ENCODE measurements around the gene TEX12.
"Not testable (repeated sequence)": the region's sequence is repeated elsewhere in the genome, so short reads cannot be mapped to it uniquely, and the experiment has no call there.

Gene TEX12, protein sequence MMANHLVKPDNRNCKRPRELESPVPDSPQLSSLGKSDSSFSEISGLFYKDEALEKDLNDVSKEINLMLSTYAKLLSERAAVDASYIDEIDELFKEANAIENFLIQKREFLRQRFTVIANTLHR

DNA sequence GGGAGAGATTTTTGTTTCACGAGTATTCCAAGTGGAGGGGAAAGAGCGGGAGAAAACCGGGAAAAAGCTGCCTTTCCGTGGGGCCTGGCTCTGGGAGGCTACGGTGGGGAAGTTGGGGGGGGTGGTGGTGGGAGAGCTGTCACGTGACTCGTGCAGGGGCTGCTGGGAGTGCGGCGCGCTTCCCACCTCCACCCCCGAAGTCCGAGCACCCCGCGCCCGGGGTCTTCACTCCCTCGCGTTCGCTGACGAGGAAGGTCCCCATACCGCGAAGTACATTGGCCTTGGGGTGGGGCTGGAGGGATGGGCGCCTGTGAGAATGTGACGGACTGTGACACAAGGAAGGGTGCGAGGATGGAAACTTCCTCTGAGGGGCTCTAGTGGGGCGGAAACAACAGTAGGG lies at the start of gene TEX12:
TSS of gene TEX12 (plus strand) at position 228 of the 400 bp plus-strand sequence. CDS start 1,897 bp downstream, outside the sequence.
- no peak for DNase-seq

DNA sequence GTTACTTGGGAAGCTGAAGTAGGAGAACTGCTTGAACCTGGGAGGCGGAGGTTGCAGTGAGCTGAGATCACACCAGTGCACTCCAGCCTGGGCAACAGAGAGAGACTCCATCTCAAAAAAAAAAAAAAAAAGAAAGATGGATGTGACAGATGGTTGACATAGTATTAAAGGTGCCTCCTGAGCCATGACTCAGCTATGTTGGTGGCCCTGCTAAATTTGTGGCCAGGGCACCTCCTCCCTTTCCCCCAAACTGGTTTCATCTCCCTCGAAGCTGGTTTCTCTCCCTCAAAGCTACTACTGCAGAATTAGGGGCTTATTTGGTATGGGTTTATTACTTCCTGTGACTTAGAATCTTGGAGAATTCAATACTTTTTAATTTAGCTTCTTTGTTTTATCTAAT lies 49.0 kb upstream of the TEX12 start:
- no peak for DNase-seq

DNA sequence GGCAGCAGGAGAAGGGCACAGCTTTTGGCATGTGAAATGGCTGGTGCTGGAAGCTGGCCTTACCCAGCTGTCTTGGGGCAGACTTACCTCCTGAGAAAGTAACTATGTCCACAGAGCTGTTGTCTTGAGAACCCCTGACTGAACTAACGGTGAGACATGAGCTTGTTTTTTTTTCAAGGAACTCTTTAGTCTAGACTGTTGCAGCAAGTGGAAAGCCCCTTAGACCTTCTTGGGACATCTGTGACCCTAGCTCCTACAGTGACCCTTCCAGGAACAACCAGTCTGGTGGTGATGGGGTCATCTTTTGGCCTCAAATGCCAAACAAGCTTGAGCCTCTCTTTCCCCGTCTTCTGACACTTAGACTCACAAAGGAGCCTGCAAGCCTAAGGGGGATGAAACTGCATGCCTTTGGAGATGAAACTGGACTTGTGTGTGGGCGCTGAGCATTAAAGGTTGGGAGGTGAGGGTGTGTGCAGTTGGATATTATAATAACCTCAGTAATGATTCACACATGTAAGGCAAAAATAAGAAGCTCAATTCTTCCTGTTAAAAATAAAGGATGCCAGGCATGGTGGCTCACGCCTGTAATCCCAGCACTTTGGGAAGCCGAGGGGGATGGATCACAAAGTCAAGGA lies 45.1 kb upstream of the TEX12 start:
- DNase-seq, result no peak

DNA sequence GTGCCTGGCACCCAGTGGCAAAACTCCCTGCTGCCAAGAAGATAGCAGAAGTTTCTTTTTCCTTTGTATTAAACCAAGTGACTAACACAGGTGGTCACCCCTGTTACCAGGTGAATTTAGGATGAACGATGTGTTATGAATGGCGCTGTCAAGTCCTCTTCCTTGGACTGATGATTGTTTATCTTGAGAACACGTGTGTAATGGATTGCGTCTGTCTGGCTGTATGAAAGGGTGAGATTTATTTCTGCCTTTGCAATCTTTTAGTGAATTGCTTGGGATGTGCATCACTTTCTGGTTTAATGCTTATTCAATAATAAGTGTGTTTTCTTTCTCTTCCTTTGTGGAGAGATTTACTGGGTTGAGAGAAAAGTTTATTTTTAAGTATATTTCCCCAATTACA lies 44.0 kb upstream of the TEX12 start:
- DNase-seq, result no peak

DNA sequence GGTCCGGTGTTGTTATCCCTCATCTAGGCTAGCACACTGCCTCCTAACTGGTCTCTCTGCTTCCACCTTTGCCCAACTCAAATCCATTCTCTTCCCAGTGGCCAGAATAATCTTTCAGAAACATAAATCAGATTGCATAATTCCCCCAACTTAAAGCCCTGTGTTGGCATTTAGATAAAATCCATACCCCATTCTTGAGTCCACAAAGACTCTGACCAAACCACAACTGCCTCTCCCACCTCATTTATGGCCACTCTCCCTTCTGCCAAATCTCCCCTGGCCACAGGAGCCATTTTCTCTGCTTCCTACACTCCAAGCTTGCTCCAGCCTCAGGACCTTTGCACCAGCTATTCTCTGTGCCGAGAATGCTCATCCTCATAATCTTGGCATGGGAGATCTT lies 40.1 kb upstream of the TEX12 start:
- no peak for DNase-seq

DNA sequence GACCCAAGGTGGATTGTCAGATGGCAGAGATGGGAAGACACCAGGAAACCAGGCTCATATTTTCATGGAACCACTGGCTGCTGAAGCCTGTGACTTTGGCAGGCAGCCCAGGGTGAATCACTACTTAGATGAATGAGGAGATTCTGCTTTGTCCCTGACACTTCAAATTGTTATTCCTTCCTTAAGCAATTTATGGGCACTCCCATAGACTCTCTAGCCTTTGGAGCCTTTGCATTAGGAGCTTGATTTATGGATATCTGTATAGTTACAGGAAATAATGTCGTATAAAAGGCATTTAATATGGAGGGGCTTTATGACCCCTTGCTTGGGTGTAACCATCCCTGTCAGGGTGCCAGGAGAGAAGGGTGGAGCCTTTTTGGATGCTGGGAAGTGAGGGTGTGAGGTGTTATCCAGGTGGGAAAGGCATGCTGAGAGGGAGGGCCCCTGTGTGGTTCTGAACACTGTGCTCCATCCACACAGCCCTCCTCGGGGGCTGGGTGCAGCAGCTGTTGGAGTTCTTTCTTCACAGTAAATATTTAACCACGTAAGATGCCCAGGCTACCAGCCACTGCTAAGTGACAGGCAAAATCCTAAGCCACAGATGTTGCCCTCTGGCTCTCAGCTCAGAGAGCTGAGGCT lies 38.6 kb upstream of the TEX12 start:
- DNase-seq, result no peak

DNA sequence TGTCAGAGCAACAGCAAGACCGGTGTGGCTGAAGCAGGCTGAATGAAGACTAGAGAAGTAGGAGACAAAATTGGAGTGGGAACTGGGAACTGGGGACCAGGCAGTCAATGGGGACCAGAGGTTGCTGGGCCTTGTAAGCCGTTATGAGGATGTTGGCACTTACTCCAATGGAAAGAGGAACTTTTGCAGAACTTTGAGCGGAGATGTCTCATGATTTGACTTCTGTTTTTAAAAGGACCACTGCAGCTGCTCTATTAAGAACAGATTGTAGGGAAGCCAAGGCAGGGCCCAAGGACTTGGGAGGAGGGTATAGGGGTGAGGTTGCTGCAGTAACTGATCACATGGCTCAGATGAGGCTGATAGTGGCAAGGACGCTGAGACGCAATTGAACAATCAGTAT lies 37.5 kb upstream of the TEX12 start:
- no peak for DNase-seq

DNA sequence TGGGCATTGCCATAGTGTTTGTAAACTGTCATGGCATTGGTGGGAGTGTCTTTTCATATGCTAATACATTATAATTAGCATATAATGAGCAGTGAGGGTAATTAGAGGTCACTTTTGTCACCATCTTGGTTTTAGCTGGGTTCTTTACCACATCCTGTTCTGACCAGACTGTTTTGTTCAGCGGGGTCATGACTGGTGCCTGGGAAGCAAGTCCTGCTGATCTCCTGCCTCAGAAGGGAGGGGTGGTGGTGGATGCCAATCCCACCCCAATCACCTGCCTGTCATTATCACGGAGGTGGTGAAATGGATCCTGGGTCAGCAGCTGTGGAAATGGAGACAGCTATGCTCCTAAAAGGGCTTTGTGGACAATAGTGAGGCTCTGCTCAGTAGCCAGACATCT lies 34.4 kb upstream of the TEX12 start:
- no peak for DNase-seq

DNA sequence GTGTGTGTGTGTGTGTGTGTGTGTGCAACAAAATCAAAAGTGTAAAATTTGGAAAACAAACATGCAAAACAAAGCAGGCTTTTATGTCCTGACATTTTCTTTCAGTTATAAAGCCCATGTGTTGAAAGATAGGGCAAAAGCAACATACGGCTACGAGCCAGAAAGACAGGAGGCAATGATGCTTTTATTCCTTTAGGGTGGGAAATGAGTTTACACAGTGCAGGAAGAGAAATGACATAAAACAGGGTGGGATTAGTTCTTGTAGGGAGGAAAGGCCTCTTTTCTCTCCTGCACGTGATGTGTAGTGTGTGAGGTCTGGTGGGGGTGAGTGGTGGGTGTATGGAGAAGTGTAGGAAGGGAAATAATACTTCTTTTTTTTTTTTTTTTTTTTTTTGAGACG lies 32.7 kb upstream of the TEX12 start:
- no peak for DNase-seq

DNA sequence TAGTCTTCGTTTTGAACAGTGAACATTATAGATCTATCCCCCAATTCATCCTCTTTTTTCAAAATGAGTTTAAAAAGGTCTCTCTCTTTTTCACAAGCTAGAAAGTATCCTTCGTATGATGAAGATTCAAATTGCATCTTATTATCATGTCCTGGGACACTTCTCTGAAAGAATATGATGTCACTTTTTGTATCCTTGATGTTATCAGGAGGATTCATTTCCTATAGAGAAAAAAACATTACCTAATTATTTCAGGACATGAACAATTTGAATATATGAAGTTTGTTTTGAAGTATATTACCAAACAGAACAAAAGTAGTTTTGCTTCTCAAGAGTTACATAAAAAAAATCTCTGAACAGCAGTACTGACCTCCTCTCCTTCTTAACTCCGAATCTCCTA lies 23.6 kb upstream of the TEX12 start:
- no peak for DNase-seq

DNA sequence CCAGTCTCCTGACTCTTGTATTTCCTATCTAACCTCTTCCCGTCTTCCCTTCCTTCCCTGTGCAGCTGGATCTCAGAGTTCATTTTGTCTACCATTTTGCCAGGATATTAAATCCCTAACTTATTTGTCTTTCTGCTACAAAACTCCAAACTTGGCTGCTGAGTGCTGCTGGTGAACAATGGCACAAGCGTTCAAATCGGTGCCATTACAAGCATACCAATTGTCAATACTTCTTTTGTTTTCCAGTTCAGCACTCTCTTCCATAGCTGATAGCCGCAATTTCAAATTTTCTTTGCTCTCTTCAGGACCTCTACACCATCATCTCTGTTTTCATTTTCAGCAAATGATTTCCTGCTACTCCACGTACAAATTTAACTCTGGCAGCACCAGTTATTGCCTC lies 16.7 kb upstream of the TEX12 start:
- no peak for DNase-seq

DNA sequence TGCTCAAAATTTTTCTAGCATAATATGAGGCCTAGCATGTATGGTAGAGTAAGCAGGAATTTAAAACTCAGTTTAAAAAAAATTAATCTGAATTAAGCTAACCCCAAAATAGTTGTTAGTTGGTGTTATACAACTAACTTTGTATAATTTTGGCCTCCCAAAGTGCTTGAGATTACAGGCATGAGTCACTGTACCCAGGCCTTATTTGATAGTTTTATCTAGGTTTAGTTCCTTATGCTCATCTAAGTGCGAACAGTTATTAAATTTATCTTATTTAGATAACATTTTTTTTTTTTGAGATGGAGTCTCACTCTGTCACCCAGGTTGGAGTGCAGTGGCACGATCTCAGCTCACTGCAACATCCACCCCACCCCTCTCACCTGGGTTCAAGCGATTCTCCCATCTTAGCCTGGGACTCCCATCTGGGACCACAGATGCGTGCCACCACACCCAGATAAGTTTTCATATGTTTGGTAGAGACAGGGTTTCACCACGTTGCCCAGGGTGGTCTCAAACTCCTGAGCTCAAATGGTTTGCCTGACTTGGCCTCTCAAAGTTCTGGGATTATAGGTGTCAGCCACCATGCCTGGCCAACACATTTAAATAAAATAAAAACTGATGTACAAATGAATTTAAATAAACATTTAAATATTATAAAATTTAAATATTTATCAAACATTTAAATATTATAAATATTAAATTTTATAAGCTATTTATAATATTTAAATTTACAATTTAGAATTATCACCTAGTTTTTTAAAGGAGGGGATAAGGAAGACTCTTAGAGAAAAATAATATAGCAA lies 10.8 kb upstream of the TEX12 start:
- no peak for DNase-seq

DNA sequence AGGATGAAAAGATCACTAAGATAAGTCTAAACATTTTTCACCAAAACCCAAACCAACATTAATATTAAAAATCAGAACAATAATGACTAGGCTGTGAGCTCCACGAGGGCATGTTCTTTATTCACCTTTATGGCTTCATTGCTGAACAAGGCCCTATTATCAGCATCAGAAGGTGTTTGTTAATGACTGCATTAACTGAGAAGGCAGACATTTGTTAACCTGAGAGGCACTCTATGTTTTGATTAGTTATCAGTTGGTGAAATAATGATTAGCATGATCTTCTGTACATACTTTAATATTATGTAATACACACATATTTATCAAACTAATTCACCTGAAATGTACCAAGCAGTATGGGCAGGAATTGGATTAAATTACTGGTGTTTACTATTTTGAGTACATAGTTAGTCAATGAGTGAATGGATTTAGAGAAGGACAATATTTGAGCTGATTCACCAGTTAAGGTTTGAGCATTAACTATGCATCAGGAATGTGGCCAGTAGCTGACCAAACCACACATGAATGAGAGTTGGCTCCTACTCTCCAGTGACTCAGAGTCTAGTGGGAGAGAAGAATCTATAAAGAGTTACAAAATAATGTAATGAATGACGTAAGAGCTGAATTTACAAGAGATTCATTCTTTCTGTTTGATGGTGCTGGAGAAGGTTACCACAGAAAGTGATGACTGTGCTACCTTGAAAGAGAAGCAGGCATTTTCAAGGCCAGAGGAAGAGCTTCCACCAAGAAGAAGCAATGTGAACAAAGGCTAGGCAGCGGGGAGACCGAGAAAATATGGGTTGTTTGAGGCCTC lies 10.0 kb upstream of the TEX12 start:
- DNase-seq, result no peak

DNA sequence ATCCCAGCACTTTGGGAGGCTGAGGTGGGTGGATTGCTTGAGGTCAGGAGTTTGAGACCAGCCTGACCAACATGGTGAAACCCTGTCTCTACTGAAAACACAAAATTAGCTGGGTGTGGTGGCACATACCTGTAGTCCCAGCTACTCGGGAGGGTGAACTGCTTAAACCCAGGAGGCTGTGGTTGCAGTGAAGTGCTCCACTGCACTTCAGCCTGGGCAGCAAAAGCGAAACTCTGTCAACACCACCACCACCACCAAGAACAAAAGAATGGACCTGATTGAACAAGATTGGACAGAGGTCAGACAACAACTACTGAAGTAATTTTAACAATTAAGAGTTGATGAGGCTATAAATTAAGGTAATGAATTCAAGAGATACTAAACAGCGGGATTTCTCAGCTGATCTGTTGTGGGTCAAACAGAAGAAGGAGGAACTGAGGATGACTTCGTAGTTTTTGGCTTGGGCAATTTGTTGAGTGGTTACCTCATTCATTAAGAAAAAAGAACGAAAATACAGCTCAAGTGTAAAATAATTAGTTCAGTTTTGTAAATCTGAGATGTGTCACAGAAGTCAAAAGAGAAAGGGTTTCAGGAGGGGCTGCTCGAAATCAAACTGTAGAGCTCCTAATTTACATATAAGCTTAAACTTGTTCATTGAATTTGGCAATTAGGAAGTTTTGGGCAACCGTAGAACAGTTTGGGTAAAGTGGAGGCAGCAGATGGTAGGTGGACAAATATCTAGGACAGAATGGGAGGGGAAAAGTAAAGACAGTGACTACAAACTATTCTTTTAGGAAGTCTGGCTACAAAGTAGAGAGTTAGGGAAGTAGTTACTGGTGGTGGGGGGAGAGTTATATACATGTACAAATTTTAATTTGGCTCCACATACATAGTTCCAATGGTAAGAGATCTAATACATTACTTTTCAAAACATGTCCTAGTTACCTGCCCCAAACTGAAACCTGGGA lies 7.8 kb upstream of the TEX12 start:
- DNase-seq, result no peak

DNA sequence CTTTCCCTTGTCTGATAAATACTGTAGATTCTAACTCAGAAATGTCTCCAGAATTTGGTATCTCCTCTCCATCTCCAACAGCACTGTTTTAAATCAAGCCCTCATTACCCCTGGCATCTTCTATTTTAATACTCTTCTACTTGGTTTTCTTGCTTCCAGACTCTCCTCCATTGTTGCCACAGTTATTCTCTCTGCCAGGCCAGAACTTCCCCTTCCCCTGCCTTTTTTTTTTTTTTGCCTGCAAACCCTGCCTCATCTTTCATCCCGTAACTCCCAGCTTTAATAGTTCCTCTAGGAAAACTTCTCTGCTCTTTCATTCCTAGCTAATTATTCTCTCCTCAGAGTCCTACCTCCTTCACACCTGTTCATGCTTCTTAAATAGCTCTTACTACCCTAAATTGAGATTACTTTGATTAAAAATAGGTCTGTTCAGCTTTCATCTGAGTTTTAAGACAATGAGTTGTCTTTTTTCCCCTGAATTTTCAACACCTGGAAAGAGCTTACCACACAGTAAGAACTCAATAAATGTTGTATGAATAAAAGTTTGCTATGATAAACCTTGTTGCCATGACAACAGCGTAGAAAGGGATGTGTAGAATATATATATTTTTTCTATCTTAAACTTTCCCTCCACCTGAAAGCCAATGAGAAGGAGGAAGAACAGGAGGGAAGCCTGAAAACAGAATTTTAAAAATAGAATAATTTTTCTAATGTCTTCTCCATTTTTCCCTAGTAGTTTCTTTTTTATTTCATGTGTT lies 6.9 kb upstream of the TEX12 start:
- no peak for DNase-seq

DNA sequence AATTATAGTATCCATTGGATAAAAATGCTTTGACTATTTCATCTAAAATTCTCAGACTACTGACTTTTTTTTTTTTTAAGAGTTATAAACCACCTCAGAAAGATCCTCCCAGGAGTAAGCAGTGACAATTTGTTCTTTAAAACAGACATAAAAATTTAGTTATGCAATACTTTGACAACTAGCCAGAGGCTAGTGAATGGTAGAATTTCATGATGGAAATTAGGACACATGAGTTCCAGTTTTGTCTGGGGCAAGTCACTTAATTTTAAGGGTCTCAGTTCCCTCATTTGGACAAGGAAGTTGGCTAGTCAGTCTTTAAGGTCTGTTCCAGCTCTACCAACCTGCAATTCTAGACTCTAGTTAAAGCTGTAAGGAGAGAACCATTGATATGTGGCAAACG lies 6.2 kb upstream of the TEX12 start:
- no peak for DNase-seq

DNA sequence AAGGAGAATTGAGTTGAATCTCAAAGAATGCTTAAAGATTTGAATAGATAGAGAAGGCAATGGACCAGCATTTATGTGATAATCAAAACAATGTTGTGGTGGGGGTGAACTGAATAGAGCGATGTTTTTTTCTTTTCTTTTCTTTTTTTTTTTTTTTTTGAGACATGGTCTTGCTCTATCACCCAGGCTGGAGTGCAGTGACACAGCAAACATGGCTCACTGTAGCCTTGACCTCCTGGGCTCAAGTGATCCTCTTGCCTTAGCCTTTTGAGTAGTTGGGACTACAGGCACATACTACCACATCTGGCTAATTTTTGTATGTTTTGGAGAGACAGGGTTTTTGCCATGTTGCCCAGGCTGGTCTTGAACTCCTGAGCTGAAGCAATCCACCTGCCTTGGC lies 5.0 kb upstream of the TEX12 start:
- DNase-seq, result not testable (repeated sequence)

DNA sequence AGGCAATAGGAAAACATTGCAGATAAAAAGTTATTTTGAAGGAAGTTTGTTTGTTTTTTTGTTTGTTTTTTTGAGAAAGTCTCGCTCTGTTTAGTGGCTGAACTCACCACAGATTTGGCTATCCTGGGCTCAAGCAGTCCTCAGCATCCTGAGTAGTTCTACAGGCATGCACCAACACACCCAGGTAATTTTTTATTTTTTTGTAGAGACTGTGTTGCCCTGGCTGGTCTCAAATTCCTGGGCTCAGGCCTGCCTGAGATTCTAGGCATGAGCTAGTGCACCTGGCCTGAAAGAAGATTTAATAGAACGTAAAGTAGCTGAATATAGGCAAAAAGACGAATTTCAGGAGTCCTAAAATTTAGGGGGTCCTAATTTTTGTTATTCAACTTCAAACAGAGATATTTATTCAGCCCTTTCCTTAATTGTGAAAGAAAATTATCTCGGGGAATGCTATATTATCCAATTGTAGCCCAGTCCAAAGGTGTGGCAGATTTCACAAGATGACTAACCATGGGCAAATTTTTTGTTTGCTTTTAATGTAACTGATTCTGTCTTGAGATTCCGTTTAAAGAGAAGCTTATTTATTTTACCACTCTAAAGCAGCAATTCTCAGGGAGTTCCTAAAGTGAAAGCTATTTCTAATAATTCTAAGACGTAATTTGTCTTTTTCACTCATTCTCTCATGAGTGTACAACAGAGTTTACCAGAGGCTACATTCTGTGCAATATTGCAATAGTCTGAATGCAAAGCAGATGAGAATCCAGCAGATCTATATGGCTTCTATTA lies 4.2 kb upstream of the TEX12 start:
- no peak for DNase-seq

DNA sequence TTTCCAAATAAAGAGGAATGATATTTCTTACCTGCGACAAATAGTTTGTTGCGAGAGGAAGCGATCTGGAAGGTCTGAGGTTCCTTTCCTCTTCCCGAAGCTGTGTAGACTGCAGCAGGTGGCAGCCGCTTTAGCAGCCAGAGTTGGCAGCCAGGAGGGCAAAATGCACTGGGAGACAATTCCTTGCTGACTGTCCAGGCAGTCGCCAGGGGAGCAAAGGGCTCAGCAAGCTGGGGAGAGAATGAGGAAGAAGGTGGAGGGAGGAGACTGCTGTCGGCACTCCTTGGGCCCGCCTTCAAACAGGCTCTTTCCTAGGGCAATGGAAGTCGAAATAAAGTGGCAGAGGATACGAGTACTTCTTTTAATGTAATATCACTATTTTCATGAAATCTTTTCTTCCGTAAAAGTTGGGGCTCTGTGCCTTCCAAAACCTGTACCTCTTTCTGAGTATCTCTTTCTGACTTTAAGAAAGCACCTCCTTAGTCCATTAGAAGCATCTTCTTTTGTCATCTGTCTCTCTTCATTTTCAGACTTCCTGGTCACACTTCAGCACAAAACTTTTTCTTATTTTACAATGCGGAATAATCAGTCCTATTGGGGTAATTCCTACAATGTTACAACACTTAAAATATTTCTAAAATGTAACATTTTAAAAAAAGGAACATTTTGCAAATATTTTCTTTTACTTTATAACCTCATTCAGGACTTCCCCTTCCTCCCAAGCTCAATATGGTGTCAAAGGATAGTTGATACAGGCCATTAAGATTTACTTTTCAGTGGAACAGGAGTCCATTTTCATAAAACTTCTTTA lies 3.1 kb upstream of the TEX12 start, which contains the start of gene IL18:
TSS of gene IL18 (minus strand) at position 220 of the 811 bp plus-strand sequence. CDS start 9,041 bp downstream, outside the sequence.
- no peak for DNase-seq

Data from stimulated activated CD4-positive, alpha-beta T cell treated with anti-CD3 and anti-CD28 coated beads, Interleukin-12 subunit alpha, Interleukin-12 subunit beta, amount 100 ng/mL, for 4 hours (primary cell).